Activated naive CD8-positive, alpha-beta T cell (primary cell): ENCODE results near the gene BPIFB2.
A peak's percentile ranks its signal among the peaks of the same experiment; 100 is the strongest.

Experiments
- H3K27ac Mint-ChIP-seq: one replicate; pipeline ENCODE4 v1.8.0; 2021; ENCODE audit warnings: mixed read lengths
- H3K27me3 Mint-ChIP-seq: one replicate; pipeline ENCODE4 v1.8.0; 2021; ENCODE audit warnings: mixed read lengths
- H3K36me3 Mint-ChIP-seq: one replicate; pipeline ENCODE4 v1.8.0; 2021; ENCODE audit warnings: mixed read lengths
- H3K4me1 Mint-ChIP-seq: one replicate; pipeline ENCODE4 v1.8.0; 2021; ENCODE audit warnings: low read depth, mixed read lengths
- H3K4me3 Mint-ChIP-seq: one replicate; pipeline ENCODE4 v1.8.0; 2021; ENCODE audit warnings: mild to moderate bottlenecking, mixed read lengths
- H3K9me3 Mint-ChIP-seq: one replicate; pipeline ENCODE4 v1.8.0; 2021; ENCODE audit warnings: low read depth, mixed read lengths

Gene BPIFB2

GRCh38 chr20:33005908-33006775 lies 1.4 kb upstream of the BPIFB2 start:
- no peak overlapping the region for H3K27ac Mint-ChIP-seq
- H3K27me3 Mint-ChIP-seq: no peaks in the 10 kb centered on the region
- peaks cover 3% of the 10 kb centered on the region for H3K9me3 Mint-ChIP-seq
- H3K4me3 Mint-ChIP-seq: no peak overlapping the region
- H3K36me3 Mint-ChIP-seq: peaks cover 3% of the 10 kb centered on the region
- peaks cover 20% of the 10 kb centered on the region for H3K4me1 Mint-ChIP-seq

GRCh38 chr20:33006776-33007375 lies 628 bp upstream of the BPIFB2 start:
- peaks cover 13% of the 10 kb centered on the region for H3K4me1 Mint-ChIP-seq

GRCh38 chr20:33008336-33009213 lies 1.1 kb downstream of the BPIFB2 start:
- no peak overlapping the region for H3K27ac Mint-ChIP-seq
- H3K4me1 Mint-ChIP-seq: peaks cover 7% of the 10 kb centered on the region
- no peak overlapping the region for H3K4me3 Mint-ChIP-seq
- peaks cover 3% of the 10 kb centered on the region for H3K9me3 Mint-ChIP-seq
- no peaks in the 10 kb centered on the region for H3K27me3 Mint-ChIP-seq
- peaks cover 3% of the 10 kb centered on the region for H3K36me3 Mint-ChIP-seq

More at GRCh38 chr20:33006776-33007375, 628 bp upstream of the BPIFB2 start:
- H3K9me3 Mint-ChIP-seq: peaks cover 3% of the 10 kb centered on the region
- peaks cover 3% of the 10 kb centered on the region for H3K36me3 Mint-ChIP-seq
- H3K4me3 Mint-ChIP-seq: no peak overlapping the region
- no peak overlapping the region for H3K27ac Mint-ChIP-seq
- no peaks in the 10 kb centered on the region for H3K27me3 Mint-ChIP-seq

GRCh38 chr20:33009214-33010132 lies 2.0 kb downstream of the BPIFB2 start:
- peaks cover 3% of the 10 kb centered on the region for H3K36me3 Mint-ChIP-seq
- H3K9me3 Mint-ChIP-seq: peaks cover 3% of the 10 kb centered on the region
- no peak overlapping the region for H3K4me3 Mint-ChIP-seq
- peaks cover 6% of the 10 kb centered on the region for H3K4me1 Mint-ChIP-seq
- H3K27ac Mint-ChIP-seq: no peak overlapping the region
- no peaks in the 10 kb centered on the region for H3K27me3 Mint-ChIP-seq

- H3K4me3 Mint-ChIP-seq: no peak overlapping the region
- no peak overlapping the region for H3K27ac Mint-ChIP-seq
- H3K9me3 Mint-ChIP-seq: peaks cover 2% of the 10 kb centered on the region
- H3K36me3 Mint-ChIP-seq: peaks cover 2% of the 10 kb centered on the region
- H3K27me3 Mint-ChIP-seq: no peaks in the 10 kb centered on the region
- H3K4me1 Mint-ChIP-seq: peaks cover 2% of the 10 kb centered on the region
These were observed 2.6 kb downstream of the BPIFB2 start for GRCh38 chr20:33010133-33010504.

GRCh38 chr20:33010674-33011449 lies 3.4 kb downstream of the BPIFB2 start:
- H3K36me3 Mint-ChIP-seq: no peaks in the 10 kb centered on the region
- peaks cover 2% of the 10 kb centered on the region for H3K4me1 Mint-ChIP-seq
- no peak overlapping the region for H3K27ac Mint-ChIP-seq
- no peak overlapping the region for H3K4me3 Mint-ChIP-seq
- H3K27me3 Mint-ChIP-seq: no peaks in the 10 kb centered on the region
- no peaks in the 10 kb centered on the region for H3K9me3 Mint-ChIP-seq

GRCh38 chr20:33012327-33013189 lies 5.1 kb downstream of the BPIFB2 start:
- Mint-ChIP-seq H3K4me3 (no peak overlapping the region), H3K27me3 (no peaks in the 10 kb centered on the region), H3K36me3 (no peaks in the 10 kb centered on the region), H3K27ac (peak overlapping the region; percentile 8), H3K4me1 (peaks cover 3% of the 10 kb centered on the region), H3K9me3 (no peaks in the 10 kb centered on the region)

- H3K4me1 Mint-ChIP-seq: peaks cover 3% of the 10 kb centered on the region
- H3K27ac Mint-ChIP-seq: no peak overlapping the region
- H3K36me3 Mint-ChIP-seq: no peaks in the 10 kb centered on the region
- no peaks in the 10 kb centered on the region for H3K9me3 Mint-ChIP-seq
- H3K4me3 Mint-ChIP-seq: no peak overlapping the region
- no peaks in the 10 kb centered on the region for H3K27me3 Mint-ChIP-seq
These were observed 6.3 kb downstream of the BPIFB2 start for GRCh38 chr20:33013701-33014326.

- no peaks in the 10 kb centered on the region for H3K27me3 Mint-ChIP-seq
- no peaks in the 10 kb centered on the region for H3K9me3 Mint-ChIP-seq
- no peak overlapping the region for H3K27ac Mint-ChIP-seq
- peaks cover 3% of the 10 kb centered on the region for H3K4me1 Mint-ChIP-seq
- no peaks in the 10 kb centered on the region for H3K36me3 Mint-ChIP-seq
- no peak overlapping the region for H3K4me3 Mint-ChIP-seq
These were observed 7.0 kb downstream of the BPIFB2 start for GRCh38 chr20:33014336-33015113.

- Mint-ChIP-seq H3K27me3 (no peaks in the 10 kb centered on the region), H3K4me3 (no peak overlapping the region), H3K36me3 (no peaks in the 10 kb centered on the region), H3K27ac (no peak overlapping the region), H3K4me1 (peaks cover 3% of the 10 kb centered on the region), H3K9me3 (no peaks in the 10 kb centered on the region)
These were observed 7.6 kb downstream of the BPIFB2 start for GRCh38 chr20:33015114-33015484.

- Mint-ChIP-seq H3K4me1 (peaks cover 3% of the 10 kb centered on the region), H3K27ac (no peak overlapping the region), H3K36me3 (no peaks in the 10 kb centered on the region)
These were observed 8.4 kb downstream of the BPIFB2 start for GRCh38 chr20:33015700-33016580.

More at GRCh38 chr20:33015700-33016580, 8.4 kb downstream of the BPIFB2 start:
- Mint-ChIP-seq H3K4me3 (no peak overlapping the region), H3K9me3 (no peaks in the 10 kb centered on the region), H3K27me3 (no peaks in the 10 kb centered on the region)
